ENCODE data around the gene CNTN2. TPM values are rescaled to one million over a fixed set of nuclear protein-coding genes. Genes with fewer than 3 reads are reported as not detected.

Gene CNTN2
- total RNA-seq, 1 donor from 2014 or later = not detected

DNA sequence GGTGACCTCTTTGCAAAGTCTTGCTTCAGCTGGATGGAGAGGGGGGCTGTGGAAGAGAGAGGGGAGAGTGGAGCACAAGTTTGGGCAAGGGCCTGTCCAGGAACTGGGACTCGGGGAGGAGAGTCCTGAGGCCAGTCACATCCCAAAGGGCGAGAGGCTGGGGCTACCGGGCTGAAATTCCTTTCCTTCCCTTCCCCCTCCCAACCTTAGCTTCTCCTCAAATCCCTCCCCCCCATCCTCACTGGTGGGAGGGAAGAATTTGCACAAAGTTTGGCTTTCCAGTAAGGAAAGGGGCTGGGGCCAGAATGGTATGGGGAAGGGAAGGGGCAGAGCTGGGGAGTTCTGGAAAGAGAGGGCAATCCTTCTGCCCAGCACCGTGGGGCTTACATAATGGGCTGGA, 854 bp downstream of the CNTN2 start:
- no peak for DNase-seq (ENCODE audit: low read depth)
- Histone ChIP-seq H3K36me3 (ENCODE audit: control insufficient read depth, insufficient read depth, low read length) (no peaks in the 10 kb centered on the region), H3K27me3 (ENCODE audit: control insufficient read depth, insufficient read depth, low read length) (peaks cover 72% of the 10 kb centered on the region), H3K4me3 (ENCODE audit: low read depth, low read length) (no peak overlapping the region)
- TF ChIP-seq, protein P1, sequence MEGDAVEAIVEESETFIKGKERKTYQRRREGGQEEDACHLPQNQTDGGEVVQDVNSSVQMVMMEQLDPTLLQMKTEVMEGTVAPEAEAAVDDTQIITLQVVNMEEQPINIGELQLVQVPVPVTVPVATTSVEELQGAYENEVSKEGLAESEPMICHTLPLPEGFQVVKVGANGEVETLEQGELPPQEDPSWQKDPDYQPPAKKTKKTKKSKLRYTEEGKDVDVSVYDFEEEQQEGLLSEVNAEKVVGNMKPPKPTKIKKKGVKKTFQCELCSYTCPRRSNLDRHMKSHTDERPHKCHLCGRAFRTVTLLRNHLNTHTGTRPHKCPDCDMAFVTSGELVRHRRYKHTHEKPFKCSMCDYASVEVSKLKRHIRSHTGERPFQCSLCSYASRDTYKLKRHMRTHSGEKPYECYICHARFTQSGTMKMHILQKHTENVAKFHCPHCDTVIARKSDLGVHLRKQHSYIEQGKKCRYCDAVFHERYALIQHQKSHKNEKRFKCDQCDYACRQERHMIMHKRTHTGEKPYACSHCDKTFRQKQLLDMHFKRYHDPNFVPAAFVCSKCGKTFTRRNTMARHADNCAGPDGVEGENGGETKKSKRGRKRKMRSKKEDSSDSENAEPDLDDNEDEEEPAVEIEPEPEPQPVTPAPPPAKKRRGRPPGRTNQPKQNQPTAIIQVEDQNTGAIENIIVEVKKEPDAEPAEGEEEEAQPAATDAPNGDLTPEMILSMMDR (IDR thresholded peaks at IDR 0.05; ENCODE audit: insufficient read depth, low read length, poor library complexity, severe bottlenecking) = no peak

DNA sequence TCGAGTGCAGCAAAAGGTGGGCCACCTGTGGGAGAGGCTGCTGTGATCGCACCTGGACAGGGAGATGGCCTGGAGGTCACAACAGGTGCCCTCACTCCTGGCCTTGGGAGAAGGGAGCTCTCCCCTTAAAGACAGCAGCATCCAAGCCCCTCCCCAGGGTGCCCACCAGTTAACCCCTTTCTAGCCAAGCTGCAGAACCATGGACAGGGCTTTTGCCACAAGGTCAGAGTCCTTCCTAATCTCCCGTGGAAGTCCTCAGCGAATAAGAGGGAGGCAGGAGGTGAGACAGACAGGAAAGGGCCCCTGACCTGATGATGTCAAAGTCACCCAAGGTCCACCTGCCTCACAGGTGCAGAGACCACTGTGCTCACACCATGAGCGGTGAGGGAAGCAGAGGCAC, 1.7 kb downstream of the CNTN2 start:
- Histone ChIP-seq H3K36me3 (ENCODE audit: control insufficient read depth, insufficient read depth, low read length) (no peaks in the 10 kb centered on the region), H3K27me3 (ENCODE audit: control insufficient read depth, insufficient read depth, low read length) (peaks cover 74% of the 10 kb centered on the region), H3K4me3 (ENCODE audit: low read depth, low read length) (no peak overlapping the region)
- no peak for DNase-seq (ENCODE audit: low read depth)
- TF ChIP-seq, protein P1 (IDR thresholded peaks at IDR 0.05; ENCODE audit: insufficient read depth, low read length, poor library complexity, severe bottlenecking) = no peak

DNA sequence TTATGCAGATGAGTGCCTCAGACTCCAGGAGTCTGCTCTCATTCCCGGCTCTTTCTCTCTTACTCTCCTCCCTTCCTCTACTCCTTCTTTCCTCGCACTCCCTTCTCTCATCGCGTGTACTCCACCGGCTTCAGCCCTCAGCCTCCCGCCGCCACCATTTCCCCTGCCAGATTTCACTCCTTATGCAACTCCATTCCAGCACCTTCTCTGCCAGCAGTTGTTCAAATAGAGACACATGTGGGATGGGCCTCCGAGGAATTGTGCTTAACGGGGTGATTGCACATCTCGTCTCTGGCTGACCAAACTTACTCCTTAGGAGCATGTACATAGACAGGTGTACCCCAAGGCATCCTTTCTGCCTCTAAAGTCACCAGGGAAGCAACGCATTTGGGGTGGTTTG, 2.1 kb downstream of the CNTN2 start:
- TF ChIP-seq, protein P1 (IDR thresholded peaks at IDR 0.05; ENCODE audit: insufficient read depth, low read length, poor library complexity, severe bottlenecking) = no peak
- peaks cover 74% of the 10 kb centered on the region for H3K27me3 ChIP-seq (ENCODE audit: control insufficient read depth, insufficient read depth, low read length)
- no peaks in the 10 kb centered on the region for H3K36me3 ChIP-seq (ENCODE audit: control insufficient read depth, insufficient read depth, low read length)
- H3K4me3 ChIP-seq (ENCODE audit: low read depth, low read length) = no peak overlapping the region
- DNase-seq (ENCODE audit: low read depth) = no peak

DNA sequence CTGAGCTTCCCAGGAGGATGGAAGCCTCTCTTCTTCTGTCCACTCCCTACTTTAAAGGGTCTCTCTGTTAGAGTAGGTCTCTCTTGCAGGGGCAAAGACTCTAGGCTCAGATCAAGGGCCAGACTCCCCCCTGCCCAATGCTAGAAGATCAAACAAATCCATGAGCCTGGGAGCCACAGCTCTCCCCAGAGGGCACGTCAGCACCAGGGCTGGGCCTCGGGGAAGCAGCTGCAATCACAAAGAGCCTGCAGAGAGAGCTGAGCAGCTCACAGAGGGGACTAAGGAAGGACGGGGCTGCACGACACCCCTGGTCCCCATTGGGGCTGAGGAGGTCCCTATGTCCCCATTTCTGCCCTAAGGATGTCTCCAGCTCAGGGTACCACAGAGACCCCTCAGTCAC, 3.9 kb downstream of the CNTN2 start:
- Histone ChIP-seq H3K27me3 (ENCODE audit: control insufficient read depth, insufficient read depth, low read length) (peaks cover 63% of the 10 kb centered on the region), H3K36me3 (ENCODE audit: control insufficient read depth, insufficient read depth, low read length) (no peaks in the 10 kb centered on the region), H3K4me3 (ENCODE audit: low read depth, low read length) (no peak overlapping the region)
- TF ChIP-seq, protein P1 (IDR thresholded peaks at IDR 0.05; ENCODE audit: insufficient read depth, low read length, poor library complexity, severe bottlenecking) = no peak
- DNase-seq (ENCODE audit: low read depth) = no peak

DNA sequence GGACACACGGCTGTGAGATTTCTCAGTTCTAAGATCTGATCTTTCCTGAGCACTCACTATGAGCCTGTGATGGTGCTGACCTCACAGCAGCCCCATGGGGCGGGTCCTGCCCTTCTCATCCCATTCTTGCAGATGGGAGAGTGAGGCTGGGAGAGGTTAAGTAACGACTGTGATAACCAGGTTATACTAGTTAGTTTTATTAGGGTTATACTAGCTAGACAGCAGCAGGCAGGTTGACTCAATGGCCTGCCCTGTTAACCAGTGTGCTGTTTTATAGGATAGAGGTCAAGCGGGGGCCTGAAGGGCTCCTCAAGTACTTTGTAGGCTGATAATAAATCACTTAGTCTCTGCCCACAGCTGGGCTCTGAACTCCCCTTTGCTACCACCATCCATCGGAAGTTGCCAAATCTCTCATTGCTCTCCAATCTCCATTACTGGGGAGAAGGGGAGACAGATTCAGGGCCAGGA, 4.8 kb downstream of the CNTN2 start:
- no peak overlapping the region for H3K4me3 ChIP-seq (ENCODE audit: low read depth, low read length)
- no peak for DNase-seq (ENCODE audit: low read depth)
- no peaks in the 10 kb centered on the region for H3K36me3 ChIP-seq (ENCODE audit: control insufficient read depth, insufficient read depth, low read length)
- H3K27me3 ChIP-seq (ENCODE audit: control insufficient read depth, insufficient read depth, low read length) = peaks cover 60% of the 10 kb centered on the region
- TF ChIP-seq, protein P1 (IDR thresholded peaks at IDR 0.05; ENCODE audit: insufficient read depth, low read length, poor library complexity, severe bottlenecking) = no peak

DNA sequence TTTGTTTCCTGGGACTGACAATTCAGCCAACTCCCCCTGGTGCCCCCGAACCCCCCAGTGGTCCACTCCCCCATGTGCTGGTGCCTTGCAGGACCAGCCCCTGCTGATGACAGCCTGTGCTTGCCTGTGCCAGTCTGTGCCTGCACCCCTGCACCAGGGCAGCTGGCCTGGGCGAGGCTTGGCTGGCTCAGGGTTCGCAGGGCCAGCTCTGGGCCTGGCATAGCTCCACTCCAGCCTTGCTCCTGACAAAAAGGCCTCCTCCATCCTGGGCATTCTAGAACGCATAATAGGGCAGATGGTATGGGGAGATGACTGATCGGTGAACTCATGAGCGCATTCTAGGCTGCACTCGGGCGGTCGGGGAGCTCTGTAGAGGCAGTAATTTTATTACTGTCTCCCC, 5.4 kb downstream of the CNTN2 start:
- peaks cover 55% of the 10 kb centered on the region for H3K27me3 ChIP-seq (ENCODE audit: control insufficient read depth, insufficient read depth, low read length)
- DNase-seq (ENCODE audit: low read depth) = no peak

More for the DNA sequence above, 5.4 kb downstream of the CNTN2 start:
- H3K36me3 ChIP-seq (ENCODE audit: control insufficient read depth, insufficient read depth, low read length) = no peaks in the 10 kb centered on the region
- H3K4me3 ChIP-seq (ENCODE audit: low read depth, low read length) = no peak overlapping the region
- TF ChIP-seq, protein P1 (IDR thresholded peaks at IDR 0.05; ENCODE audit: insufficient read depth, low read length, poor library complexity, severe bottlenecking) = no peak
